Caco-2 (cell line): ENCODE data around the gene NR2C1. TPM values are rescaled to one million over a fixed set of nuclear protein-coding genes. Genes with fewer than 3 reads are reported as not detected.

ENCODE experiments used
- BruUV-seq: library from RNA; stranded (reverse); fragments of 400-500 nt; replicated peaks from 2 replicates; lab custom pipeline; 2021; lab: Mats Ljungman, UMichigan
- CTCF ChIA-PET: fragments of 300-600 bp; sonication (Branson Sonifier 250); formaldehyde crosslinking; loops from one replicate; lab custom pipeline; 2022; ENCODE audit warnings: antibody characterized with exemption; lab: Charles Lee
- POLR2A ChIA-PET: fragments of 300-600 bp; sonication (Branson Sonifier 250); formaldehyde crosslinking; loops from one replicate; lab custom pipeline; 2022; ENCODE audit warnings: antibody characterized with exemption; lab: Charles Lee
- DNase-seq, 2 experiments: peaks; one replicate each; pipeline versions ENCODE4 v3.0.0 to v3.0.0-alpha.2; 2020 to 2022
- H3K27me3 ChIP-seq: replicated peaks from 2 replicates; pipeline ENCODE4 v1.6.0; 2011; ENCODE audit warnings: low read length; ENCODE audit not compliant: control insufficient read depth, insufficient read depth
- H3K36me3 ChIP-seq: 2 replicates; pipeline ENCODE4 v1.5.1; 2011; ENCODE audit warnings: low read length; ENCODE audit not compliant: control insufficient read depth, insufficient read depth
- H3K4me1 ChIP-seq: fragments of 250-450 bp; sonication (Bioruptor Pico); 2 replicates; pipeline ENCODE4 v1.5.1; 2020; ENCODE audit warnings: mild to moderate bottlenecking
- H3K4me3 ChIP-seq: 2 replicates; pipeline ENCODE4 v1.5.1; 2011; ENCODE audit warnings: low read depth, mild to moderate bottlenecking, control low read depth, low read length
- H3K9me3 ChIP-seq: fragments of 250-450 bp; sonication (Bioruptor Pico); 2 replicates; pipeline ENCODE4 v1.5.1; 2020; ENCODE audit warnings: mild to moderate bottlenecking, moderate library complexity
- H3K27ac Mint-ChIP-seq: one replicate; pipeline ENCODE4 v1.8.0; 2022; ENCODE audit warnings: mixed read lengths; ENCODE audit not compliant: unreplicated experiment
- H3K27me3 Mint-ChIP-seq: one replicate; pipeline ENCODE4 v1.8.0; 2022; ENCODE audit warnings: mixed read lengths; ENCODE audit not compliant: insufficient read depth, unreplicated experiment
- H3K36me3 Mint-ChIP-seq: one replicate; pipeline ENCODE4 v1.8.0; 2022; ENCODE audit warnings: mild to moderate bottlenecking, mixed read lengths; ENCODE audit not compliant: insufficient read depth, unreplicated experiment
- H3K4me1 Mint-ChIP-seq: one replicate; pipeline ENCODE4 v1.8.0; 2022; ENCODE audit warnings: low read depth, mixed read lengths; ENCODE audit not compliant: unreplicated experiment
- H3K4me3 Mint-ChIP-seq: one replicate; pipeline ENCODE4 v1.8.0; 2022; ENCODE audit warnings: mild to moderate bottlenecking, moderate library complexity, mixed read lengths; ENCODE audit not compliant: unreplicated experiment
- H3K9me3 Mint-ChIP-seq: one replicate; pipeline ENCODE4 v1.8.0; 2022; ENCODE audit warnings: mixed read lengths; ENCODE audit not compliant: unreplicated experiment
- CTCF ChIP-seq, 2 experiments: fragments of 200-600 bp in 1 of 2; IDR thresholded peaks; 1 replicate in 1 of 2; 2 replicates in 1 of 2; pipeline versions ENCODE4 v1.5.1 to v1.8.0; 2011 to 2022; ENCODE audit warnings: antibody characterized with exemption in 1 of 2, control low read depth in 1 of 2, inconsistent platforms in 1 of 2, low read depth in 1 of 2, low read length in 1 of 2, mild to moderate bottlenecking in 1 of 2, moderate library complexity in 1 of 2; ENCODE audit not compliant: insufficient read depth in 1 of 2, severe bottlenecking in 1 of 2, unreplicated experiment in 1 of 2
- intact Hi-C: fragments of 100-400 bp; cut with micrococcal nuclease; formaldehyde crosslinking; loops from one replicate; pipeline ENCODE4 v1.10.0; 2022; ENCODE audit not compliant: unreplicated experiment
- total RNA-seq: library from RNA; stranded (reverse); gene quantifications from 2 replicates; pipeline ENCODE4 v1.2.3, GENCODE V29; 2022

The NR2C1 gene
- total RNA-seq, 1 experiment from 2014 or later, result 51.1 TPM

- Mint-ChIP-seq H3K27me3 (no peaks in the 10 kb centered on the region), H3K36me3 (peaks cover 40% of the 10 kb centered on the region), H3K4me3 (peak overlapping the region; percentile 55), H3K4me1 (peaks cover 24% of the 10 kb centered on the region), H3K27ac (peak overlapping the region; percentile 72), H3K9me3 (no peaks in the 10 kb centered on the region)
- H3K27me3 ChIP-seq, result no peaks in the 10 kb centered on the region
- no peak overlapping the region for H3K4me3 ChIP-seq
- peaks cover 33% of the 10 kb centered on the region for H3K4me1 ChIP-seq
- DNase-seq, result peak; percentile 62 to 76
- TF ChIP-seq CTCF (IDR thresholded peaks at IDR 0.05; ENCODE audit: insufficient read depth in 1 of 2, low read depth in 1 of 2, low read length in 1 of 2, severe bottlenecking in 1 of 2, unreplicated experiment in 1 of 2), result no peak
- ChIA-PET CTCF (interaction anchor here (1.0 to 2.5 kb wide), 2 partner anchors 11 to 265 kb away, joined by 3 to 18 read pairs; partner anchors contain the start of gene NR2C1), POLR2A (no interaction called here)
- H3K9me3 ChIP-seq, result no peaks in the 10 kb centered on the region
- intact Hi-C loops, result loop anchor here (1.0 kb wide), 1 partner anchor 14 kb away; no protein-coding TSS in a partner anchor
- H3K36me3 ChIP-seq, result peaks cover 3% of the 10 kb centered on the region
- BruUV-seq, result no TSS peak
Observed at GRCh38 chr12:95083938-95084337, 10.5 kb upstream of the NR2C1 start.

- no TSS peak for BruUV-seq
- Histone ChIP-seq H3K27me3 (no peaks in the 10 kb centered on the region), H3K4me3 (no peak overlapping the region), H3K4me1 (peaks cover 33% of the 10 kb centered on the region), H3K9me3 (no peaks in the 10 kb centered on the region), H3K36me3 (peaks cover 3% of the 10 kb centered on the region)
- Mint-ChIP-seq H3K4me3 (peak overlapping the region; percentile 55), H3K27me3 (no peaks in the 10 kb centered on the region), H3K9me3 (no peaks in the 10 kb centered on the region), H3K36me3 (peaks cover 36% of the 10 kb centered on the region), H3K27ac (peak overlapping the region; percentile 72), H3K4me1 (peaks cover 24% of the 10 kb centered on the region)
- TF ChIP-seq CTCF (IDR thresholded peaks at IDR 0.05; ENCODE audit: insufficient read depth in 1 of 2, low read depth in 1 of 2, low read length in 1 of 2, severe bottlenecking in 1 of 2, unreplicated experiment in 1 of 2), result no peak
- POLR2A ChIA-PET, result no interaction called here
- intact Hi-C loops, result no loop called here
- CTCF ChIA-PET, result interaction anchor here (2.5 kb wide), 1 partner anchor 10 kb away, joined by 18 read pairs; the partner anchor contains the start of gene NR2C1
- DNase-seq, result no peak
Observed at GRCh38 chr12:95083471-95083870, 10.1 kb upstream of the NR2C1 start.

- H3K9me3 Mint-ChIP-seq, result no peaks in the 10 kb centered on the region
- H3K27ac Mint-ChIP-seq, result no peak overlapping the region
- H3K36me3 Mint-ChIP-seq, result peaks cover 20% of the 10 kb centered on the region
- H3K27me3 Mint-ChIP-seq, result no peaks in the 10 kb centered on the region
- Histone ChIP-seq H3K9me3 (no peaks in the 10 kb centered on the region), H3K27me3 (no peaks in the 10 kb centered on the region), H3K4me1 (peaks cover 5% of the 10 kb centered on the region; the same call in 1 of the 2 replicates), H3K4me3 (no peak overlapping the region), H3K36me3 (no peaks in the 10 kb centered on the region; the same call in 1 of the 2 replicates)
- no peak overlapping the region for H3K4me3 Mint-ChIP-seq
- TF ChIP-seq CTCF (IDR thresholded peaks at IDR 0.05; ENCODE audit: insufficient read depth in 1 of 2, low read depth in 1 of 2, low read length in 1 of 2, severe bottlenecking in 1 of 2, unreplicated experiment in 1 of 2), result no peak
- H3K4me1 Mint-ChIP-seq, result peaks cover 6% of the 10 kb centered on the region
- no TSS peak for BruUV-seq
- CTCF ChIA-PET, result no interaction called here
- DNase-seq, result no peak
- POLR2A ChIA-PET, result no interaction called here
- intact Hi-C loops, result no loop called here
Observed at GRCh38 chr12:95077341-95077740, 3.9 kb upstream of the NR2C1 start.
